Loucy (cell line): ENCODE data around the gene NEUROD6.

ENCODE experiments used
- H2AFZ ChIP-seq: fragments of 200-600 bp; sonication (generic); 2 replicates; pipeline ENCODE4 v1.6.0; 2016; ENCODE audit warnings: antibody characterized with exemption, mild to moderate bottlenecking, low read length, moderate library complexity
- H3F3A ChIP-seq: fragments of 200-600 bp; 2 replicates; pipeline ENCODE4 v1.6.0; 2016; ENCODE audit warnings: antibody characterized with exemption, low read depth, mild to moderate bottlenecking
- H3K27me3 ChIP-seq: fragments of 200-600 bp; sonication (generic); 2 replicates; pipeline ENCODE4 v1.6.1; 2014; ENCODE audit warnings: low read length, mild to moderate bottlenecking; ENCODE audit not compliant: insufficient read depth, poor library complexity, severe bottlenecking
- H3K36me3 ChIP-seq: fragments of 200-600 bp; sonication (generic); 2 replicates; pipeline ENCODE4 v1.6.1; 2016; ENCODE audit warnings: low read length; ENCODE audit not compliant: insufficient read depth
- H3K4me1 ChIP-seq: fragments of 200-600 bp; sonication (generic); 2 replicates; pipeline ENCODE4 v1.5.1; 2014; ENCODE audit warnings: low read length, mild to moderate bottlenecking; ENCODE audit not compliant: insufficient read depth, poor library complexity, severe bottlenecking
- H3K4me2 ChIP-seq: fragments of 200-600 bp; sonication (generic); 2 replicates; pipeline ENCODE4 v1.6.0; 2014; ENCODE audit warnings: antibody characterized with exemption, low read length, low read depth, mild to moderate bottlenecking; ENCODE audit not compliant: poor library complexity, severe bottlenecking
- H3K4me3 ChIP-seq: fragments of 200-600 bp; sonication (generic); 2 replicates; pipeline ENCODE4 v1.5.1; 2014; ENCODE audit warnings: low read length, mild to moderate bottlenecking, mixed read lengths; ENCODE audit not compliant: poor library complexity, severe bottlenecking
- H3K79me2 ChIP-seq: fragments of 200-600 bp; sonication (generic); 2 replicates; pipeline ENCODE4 v1.6.1; 2014; ENCODE audit warnings: low read length; ENCODE audit not compliant: insufficient read depth
- H3K9ac ChIP-seq: fragments of 200-600 bp; sonication (generic); 2 replicates; pipeline ENCODE4 v1.6.0; 2014; ENCODE audit warnings: mild to moderate bottlenecking, low read depth, low read length, moderate library complexity; ENCODE audit not compliant: poor library complexity, severe bottlenecking
- H3K9me2 ChIP-seq: fragments of 200-600 bp; sonication (generic); replicated peaks from 2 replicates; pipeline ENCODE4 v1.6.1; 2016; ENCODE audit warnings: low read depth, low read length, mixed read lengths
- H3K9me3 ChIP-seq: fragments of 200-600 bp; sonication (generic); 2 replicates; pipeline ENCODE4 v1.6.1; 2014; ENCODE audit warnings: mild to moderate bottlenecking, antibody characterized with exemption, low read length, low read depth; ENCODE audit not compliant: insufficient read depth
- H4K20me1 ChIP-seq: fragments of 200-600 bp; sonication (generic); 2 replicates; pipeline ENCODE4 v1.6.0; 2014; ENCODE audit warnings: antibody characterized with exemption, low read length, mild to moderate bottlenecking; ENCODE audit not compliant: insufficient read depth, poor library complexity, severe bottlenecking
- EZH2phosphoT487 ChIP-seq: fragments of 200-600 bp; IDR thresholded peaks from 2 replicates; pipeline ENCODE4 v1.6.1; 2018; ENCODE audit warnings: antibody characterized with exemption, mild to moderate bottlenecking, moderate library complexity, borderline replicate concordance
- TF ChIP-seq, protein P1 (sequence below): fragments of 200-600 bp; sonication (generic); conservative IDR thresholded peaks from 2 replicates; pipeline ENCODE4 v1.5.1; 2014; ENCODE audit warnings: mild to moderate bottlenecking, antibody characterized with exemption, low read length

NEUROD6 gene

DNA sequence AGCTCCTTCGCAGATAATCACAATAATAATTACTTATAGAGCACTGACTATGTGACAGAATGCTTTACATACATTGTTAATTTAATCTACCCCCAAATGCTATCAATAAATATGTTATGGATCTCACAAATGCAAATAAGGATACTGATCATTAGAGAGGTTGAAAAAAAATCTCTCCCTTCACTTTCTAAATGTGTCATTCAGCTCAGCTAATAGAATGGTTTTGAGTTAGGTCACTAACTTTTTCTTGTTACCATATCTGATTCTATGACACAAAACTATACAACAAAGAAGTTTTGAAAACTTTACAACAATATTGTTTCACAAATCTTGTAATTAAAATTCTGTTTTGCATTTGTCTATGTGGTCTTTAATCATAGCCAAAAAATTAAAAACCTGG, 17.4 kb downstream of the NEUROD6 start:
- Histone ChIP-seq H3K27me3 (no peaks in the 10 kb centered on the region), H4K20me1 (no peaks in the 10 kb centered on the region), H3K79me2 (no peaks in the 10 kb centered on the region), H3K9ac (no peak overlapping the region), H3K36me3 (no peaks in the 10 kb centered on the region), H3F3A (no peaks in the 10 kb centered on the region), H3K4me3 (no peak overlapping the region), H3K4me2 (no peak overlapping the region), H3K9me2 (no peaks in the 10 kb centered on the region), H3K9me3 (no peaks in the 10 kb centered on the region), H3K4me1 (no peaks in the 10 kb centered on the region), H2AFZ (no peak overlapping the region)
- TF ChIP-seq, protein P1, sequence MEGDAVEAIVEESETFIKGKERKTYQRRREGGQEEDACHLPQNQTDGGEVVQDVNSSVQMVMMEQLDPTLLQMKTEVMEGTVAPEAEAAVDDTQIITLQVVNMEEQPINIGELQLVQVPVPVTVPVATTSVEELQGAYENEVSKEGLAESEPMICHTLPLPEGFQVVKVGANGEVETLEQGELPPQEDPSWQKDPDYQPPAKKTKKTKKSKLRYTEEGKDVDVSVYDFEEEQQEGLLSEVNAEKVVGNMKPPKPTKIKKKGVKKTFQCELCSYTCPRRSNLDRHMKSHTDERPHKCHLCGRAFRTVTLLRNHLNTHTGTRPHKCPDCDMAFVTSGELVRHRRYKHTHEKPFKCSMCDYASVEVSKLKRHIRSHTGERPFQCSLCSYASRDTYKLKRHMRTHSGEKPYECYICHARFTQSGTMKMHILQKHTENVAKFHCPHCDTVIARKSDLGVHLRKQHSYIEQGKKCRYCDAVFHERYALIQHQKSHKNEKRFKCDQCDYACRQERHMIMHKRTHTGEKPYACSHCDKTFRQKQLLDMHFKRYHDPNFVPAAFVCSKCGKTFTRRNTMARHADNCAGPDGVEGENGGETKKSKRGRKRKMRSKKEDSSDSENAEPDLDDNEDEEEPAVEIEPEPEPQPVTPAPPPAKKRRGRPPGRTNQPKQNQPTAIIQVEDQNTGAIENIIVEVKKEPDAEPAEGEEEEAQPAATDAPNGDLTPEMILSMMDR = no peak
- no peak for TF ChIP-seq EZH2phosphoT487

DNA sequence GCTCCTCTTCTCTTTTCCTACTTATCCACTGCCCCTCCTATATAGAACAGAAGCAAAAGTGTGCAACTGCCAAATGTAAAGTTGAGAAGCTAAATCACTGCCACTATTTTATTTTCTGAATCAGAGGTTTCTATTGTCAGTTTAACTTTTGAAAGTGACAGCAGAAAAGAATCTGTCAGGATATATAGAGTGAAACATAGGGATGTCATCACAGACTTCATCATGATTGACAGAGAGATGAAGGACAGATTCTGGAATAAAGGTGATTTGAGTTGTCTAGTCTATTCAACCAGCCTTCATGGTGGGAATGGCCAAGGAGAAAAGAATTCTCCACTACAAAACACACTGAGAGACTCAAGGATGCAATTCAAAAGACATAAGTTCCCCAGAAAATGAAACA, 19.9 kb downstream of the NEUROD6 start:
- Histone ChIP-seq H3K4me1 (no peaks in the 10 kb centered on the region), H3K9me3 (no peaks in the 10 kb centered on the region), H3K79me2 (no peaks in the 10 kb centered on the region), H3K9me2 (no peaks in the 10 kb centered on the region), H3K27me3 (no peaks in the 10 kb centered on the region), H4K20me1 (no peaks in the 10 kb centered on the region), H3K36me3 (no peaks in the 10 kb centered on the region), H3K4me3 (no peak overlapping the region), H3K4me2 (no peak overlapping the region), H3K9ac (no peak overlapping the region), H2AFZ (no peak overlapping the region), H3F3A (no peaks in the 10 kb centered on the region)
- no peak for TF ChIP-seq EZH2phosphoT487
- TF ChIP-seq, protein P1 = no peak

DNA sequence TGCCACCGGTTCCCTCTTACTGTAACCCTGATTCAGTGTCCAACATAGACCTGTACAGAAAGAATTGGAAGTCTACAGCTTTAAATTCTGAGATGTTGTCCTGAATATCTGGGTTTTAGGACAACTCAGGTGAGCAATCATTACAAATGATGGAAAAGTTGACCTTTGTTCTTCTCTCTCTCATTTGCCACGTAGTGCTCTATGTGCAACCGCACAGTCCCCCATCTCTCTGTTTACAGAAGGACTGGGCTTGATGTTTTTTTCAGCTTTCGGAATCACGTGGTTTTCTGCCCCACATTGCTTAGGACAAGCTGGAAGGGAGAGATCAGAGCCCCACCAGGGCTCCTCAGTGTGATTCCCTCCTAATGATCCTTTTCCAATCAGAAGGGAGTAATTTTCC, 22.2 kb downstream of the NEUROD6 start:
- H3K27me3 ChIP-seq = no peaks in the 10 kb centered on the region
- no peak overlapping the region for H2AFZ ChIP-seq
- TF ChIP-seq, protein P1 = no peak
- no peak for TF ChIP-seq EZH2phosphoT487

More for the DNA sequence above, 22.2 kb downstream of the NEUROD6 start:
- H3K4me1 ChIP-seq = no peaks in the 10 kb centered on the region
- H3K9me3 ChIP-seq = no peaks in the 10 kb centered on the region
- H3K4me2 ChIP-seq = no peak overlapping the region
- no peaks in the 10 kb centered on the region for H3K79me2 ChIP-seq
- H4K20me1 ChIP-seq = no peaks in the 10 kb centered on the region
- no peak overlapping the region for H3K9ac ChIP-seq
- H3K9me2 ChIP-seq = no peaks in the 10 kb centered on the region
- H3F3A ChIP-seq = no peaks in the 10 kb centered on the region
- no peaks in the 10 kb centered on the region for H3K36me3 ChIP-seq
- no peak overlapping the region for H3K4me3 ChIP-seq
